Pancreas (tissue), 10 donors: ENCODE results near the gene ADCY7. TPM values are rescaled to one million over a fixed set of nuclear protein-coding genes. Genes with fewer than 3 reads are reported as not detected.

Experiments
- ATAC-seq, 4 donors: fragments of 200-7000 bp; cut with Tn5 transposase; one replicate each; pipeline versions ENCODE4 v1.8.0 to v1.9.1; 2020; ENCODE audit warnings: mild to moderate bottlenecking in 4 of 4, moderate library complexity in 4 of 4
- DNase-seq, 6 donors: peaks; one replicate each; pipeline ENCODE4 v3.0.0-alpha.2; 2020
- FAIRE-seq: peaks from 2 replicates; lab custom pipeline; 2012; peaks lifted over from hg19 to GRCh38; lab: Jason Lieb, UNC
- H3K27ac ChIP-seq, 4 donors: fragments of 200-600 bp; sonication (generic); 1 replicate in 3 of 4; 2 replicates in 1 of 4; pipeline versions ENCODE4 v1.5.0 to v1.8.0; 2020
- H3K27me3 ChIP-seq, 4 donors: fragments of 200-600 bp; one replicate each; pipeline ENCODE4 v1.8.0; 2021
- H3K36me3 ChIP-seq, 3 donors: fragments of 200-600 bp; sonication (generic) in 1 of 3; one replicate each; pipeline versions ENCODE4 v1.5.0 to v1.8.0; 2020 to 2021
- H3K4me1 ChIP-seq, 3 donors: fragments of 200-600 bp; one replicate each; pipeline ENCODE4 v1.8.0; 2021
- H3K4me3 ChIP-seq, 4 donors: fragments of 200-600 bp; sonication (generic) in 2 of 4; one replicate each; pipeline versions ENCODE4 v1.5.0 to v1.8.0; 2020 to 2021
- H3K9me3 ChIP-seq, 4 donors: fragments of 200-600 bp; one replicate each; pipeline ENCODE4 v1.8.0; 2021
- CTCF ChIP-seq, 4 donors: fragments of 200-600 bp; sonication (generic) in 3 of 4; IDR thresholded peaks; one replicate each; pipeline versions ENCODE4 v1.5.0 to v1.8.0; 2021; ENCODE audit warnings: antibody characterized with exemption in 4 of 4
- WGBS, 2 donors: extraction: QIAGEN DNeasy Blood & Tissue Kit; methylation state at CpG; one replicate each; pipeline ENCODE4 v1.1.7; 2013; 5-methylcytosine and 5-hydroxymethylcytosine counted together
- intact Hi-C, 3 donors: fragments of 100-400 bp; cut with DNase I; formaldehyde crosslinking; loops; one replicate each; pipeline versions ENCODE4 v1.11.1 to v1.14.2; 2022
- polyA plus RNA-seq, 2 donors: library from polyadenylated mRNA; stranded (reverse); fragments of 200-250 nt; gene quantifications; one replicate each; pipeline ENCODE4 v1.2.3, GENCODE V29; 2013
- total RNA-seq, 6 donors: library from RNA; stranded (reverse); fragmentation: NEBNext Ultra II Directional in 4 of 6; extraction: Animal tissue kit (Norgen Biotek cat#: 25700) in 4 of 6; gene quantifications; one replicate each; pipeline versions ENCODE4 v1.2.1 to v1.2.4, GENCODE V29; 2021 to 2023
- donor health status: healthy with polysubstance abuse.
- donor health status: DM: no; HTN: no; CAD: no; lungs with moderate emphysema.
- donor health status: DM: no; HTN: no; CAD: no.
- donor health status: control.
- donor health status: control.
- donor health status: Bipolar disorder and iron deficiency.
- donor health status: DM: yes; HTN: yes; CAD: no.
- donor health status: DM: no; HTN: no; CAD: no.
- donor health status: DM: no; HTN: no; CAD: no.
- donor health status: DM: yes; HTN: yes; CAD: no.

The ADCY7 gene
- total and polyA plus RNA-seq, 8 donors, result 1.9 to 21.1 (median 4.3) TPM

DNA sequence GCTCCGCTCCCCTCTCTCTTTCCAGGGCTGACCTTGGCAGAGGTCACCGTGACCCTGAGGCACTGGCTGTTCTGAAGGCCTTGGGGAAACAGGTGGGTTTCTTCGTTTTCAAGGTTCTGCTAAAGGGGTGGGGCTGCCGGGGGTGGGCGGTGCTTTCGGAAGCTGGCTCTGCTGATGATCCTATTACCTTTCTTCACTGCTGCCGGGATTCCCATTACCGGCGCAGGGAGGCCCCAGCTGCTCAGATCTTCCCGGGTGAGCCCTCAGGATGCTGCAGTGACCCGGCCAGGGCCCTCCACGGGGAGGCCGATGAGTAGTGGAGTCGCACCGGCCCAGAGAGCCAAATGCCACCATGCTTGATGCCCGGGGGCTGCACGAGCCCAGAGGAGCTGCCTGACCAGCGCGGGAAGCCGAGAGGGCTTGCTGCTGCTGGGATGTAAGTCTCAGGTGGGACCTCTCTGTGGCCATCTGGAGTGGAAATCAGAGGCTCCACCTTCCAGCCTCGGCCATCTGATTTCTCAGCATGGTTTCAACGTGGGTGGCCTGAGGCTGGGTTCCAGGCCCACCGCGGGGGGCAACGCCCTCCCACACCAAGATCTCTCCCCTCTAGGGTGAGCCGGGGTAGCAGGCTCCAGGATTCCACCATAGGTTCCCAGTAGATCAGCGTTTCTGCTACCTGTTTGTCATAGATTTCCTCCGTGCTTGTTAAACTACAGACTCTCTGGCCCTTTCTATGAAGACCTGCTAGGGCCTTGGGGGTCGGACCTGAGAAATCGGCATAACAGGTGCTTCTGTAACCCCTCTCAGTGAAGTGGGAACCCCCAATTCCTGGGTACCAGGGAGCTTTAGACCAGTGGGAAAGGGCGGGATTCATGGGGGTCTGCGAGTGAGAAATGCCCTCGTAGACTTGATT, 21.6 kb upstream of the ADCY7 start:
- intact Hi-C loops, result no loop called here
- H3K27ac ChIP-seq, result no peak overlapping the region

DNA sequence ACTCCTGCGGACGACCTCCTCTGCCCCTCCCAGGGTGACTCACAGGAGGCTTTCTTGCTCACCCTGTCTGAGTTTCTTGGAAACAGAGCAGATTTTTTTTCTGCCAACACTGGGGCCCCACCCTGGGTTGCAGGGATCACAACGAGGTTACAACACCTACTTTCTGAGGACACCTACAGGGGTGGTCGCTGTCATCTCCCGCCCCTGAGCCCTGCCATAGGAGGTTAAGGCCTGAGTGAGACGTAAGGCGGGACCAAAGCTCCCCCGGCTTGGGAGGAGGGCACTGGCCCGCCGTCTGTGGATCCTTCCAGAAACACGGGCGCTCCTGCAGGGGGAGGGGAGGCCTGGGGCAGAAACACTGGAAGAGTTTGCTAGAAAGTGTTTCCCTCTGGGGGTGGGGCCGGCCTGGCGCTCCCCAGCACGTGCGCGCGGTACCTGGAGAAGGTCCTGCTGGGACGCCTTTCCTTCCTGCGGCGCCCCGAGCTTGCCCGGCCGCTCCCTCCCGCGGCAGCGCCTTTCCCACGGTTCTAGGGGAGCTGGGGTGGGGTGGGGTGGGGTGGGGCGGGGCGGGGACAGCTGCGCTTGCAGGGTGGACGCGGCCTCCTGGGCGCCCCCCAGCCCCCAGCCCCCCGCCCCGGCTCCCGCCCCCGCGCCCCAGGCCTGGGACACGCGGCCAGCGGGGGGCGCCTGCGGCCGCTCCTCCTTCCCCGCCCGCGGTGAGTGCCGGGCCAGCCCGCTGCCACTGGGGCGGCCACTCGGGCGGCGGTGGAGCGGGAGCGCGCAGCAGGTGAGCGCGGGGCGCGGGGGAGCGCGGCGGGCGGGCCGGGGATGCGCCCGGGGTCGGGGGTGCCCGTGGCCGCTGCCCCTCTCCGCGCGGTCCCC, 20.7 kb upstream of the ADCY7 start:
- Histone ChIP-seq H3K4me3 (peak overlapping the region; percentile 40 to 77 (median 62)), H3K9me3 (no peaks in the 10 kb centered on the region), H3K4me1 (peaks cover 0 to 10% (median 0%) of the 10 kb centered on the region in 3 donors), H3K27ac (no peak overlapping the region), H3K36me3 (no peaks in the 10 kb centered on the region), H3K27me3 (no peaks in the 10 kb centered on the region)
- DNase-seq (peak in 5 of 6 donors; percentile 40 to 85 (median 55)), FAIRE-seq (no peak), ATAC-seq (peak; percentile 77 to 89 (median 82))
- WGBS, 2 donors, result 1 to 2% methylated on average over 36 to 72 of the region's 74 CpGs
- intact Hi-C loops, result no loop called here
- TF ChIP-seq CTCF (IDR thresholded peaks at IDR 0.05), result peak in 1 of 4 donors; percentile 12

More for the DNA sequence above, 21.6 kb upstream of the ADCY7 start:
- H3K36me3 ChIP-seq, result no peaks in the 10 kb centered on the region
- WGBS, 2 donors, result 38 to 46% methylated on average over 33 of the region's 33 CpGs
- no peak for TF ChIP-seq CTCF (IDR thresholded peaks at IDR 0.05)
- FAIRE-seq (no peak), ATAC-seq (no peak), DNase-seq (peak in 1 of 6 donors; percentile 55)
- H3K27me3 ChIP-seq, result no peaks in the 10 kb centered on the region
- H3K4me1 ChIP-seq, result peaks cover 0 to 10% (median 0%) of the 10 kb centered on the region in 3 donors
- H3K9me3 ChIP-seq, result no peaks in the 10 kb centered on the region
- H3K4me3 ChIP-seq, result peak overlapping the region in 3 of 4 donors; percentile 40 to 72 (median 51)

DNA sequence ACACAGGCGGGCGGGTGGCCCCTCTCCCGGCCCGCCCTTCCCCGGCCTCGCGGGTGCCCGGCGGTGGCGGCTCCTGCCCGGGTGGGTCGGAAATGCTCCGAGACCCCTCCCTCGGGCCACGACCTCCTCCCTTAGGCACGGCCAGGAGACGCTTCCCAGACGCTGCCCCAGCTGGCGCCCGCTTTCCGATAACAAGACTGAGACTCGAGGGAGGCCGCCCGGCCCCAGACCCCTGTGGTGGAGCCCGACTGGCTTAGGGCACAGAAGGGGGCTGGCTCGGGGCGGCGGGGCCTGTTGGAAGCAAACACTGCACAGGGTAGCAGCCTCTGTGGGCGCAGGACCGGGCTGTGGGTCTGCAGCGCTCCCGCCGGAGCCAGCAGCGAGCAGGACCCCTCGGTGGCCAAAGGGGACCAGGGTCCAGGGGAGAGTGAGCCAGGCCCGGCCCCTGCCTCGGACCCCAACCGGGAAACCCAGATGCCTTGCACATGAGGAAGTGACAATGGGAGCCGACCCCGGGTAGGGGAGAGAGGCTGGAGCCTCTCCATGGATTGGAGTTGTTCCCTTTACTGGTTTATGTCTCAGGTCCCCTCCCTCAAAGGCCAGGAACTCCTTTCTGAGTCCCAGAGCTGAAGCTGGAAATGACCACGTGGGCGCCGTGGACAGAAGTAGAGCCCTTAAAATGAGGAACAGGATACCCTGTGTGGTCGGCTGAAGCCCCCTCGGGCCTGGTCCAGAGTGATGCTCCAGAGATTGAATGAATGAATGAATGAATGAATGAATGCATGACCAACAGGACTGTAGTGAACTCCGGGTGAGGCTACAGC, 19.8 kb upstream of the ADCY7 start:
- H3K4me1 ChIP-seq, result peaks cover 0 to 10% (median 0%) of the 10 kb centered on the region in 3 donors
- WGBS, 2 donors, result 22 to 28% methylated on average over 34 to 46 of the region's 46 CpGs
- FAIRE-seq, result no peak
- ATAC-seq, result peak in 2 of 4 donors; percentile 2 to 19
- H3K9me3 ChIP-seq, result no peaks in the 10 kb centered on the region
- peak in 3 of 6 donors; percentile 48 to 83 (median 70) for DNase-seq
- H3K4me3 ChIP-seq, result peak overlapping the region; percentile 40 to 77 (median 62)
- intact Hi-C loops, result no loop called here
- H3K36me3 ChIP-seq, result no peaks in the 10 kb centered on the region
- no peak overlapping the region for H3K27ac ChIP-seq
- H3K27me3 ChIP-seq, result no peaks in the 10 kb centered on the region
- no peak for TF ChIP-seq CTCF (IDR thresholded peaks at IDR 0.05)

DNA sequence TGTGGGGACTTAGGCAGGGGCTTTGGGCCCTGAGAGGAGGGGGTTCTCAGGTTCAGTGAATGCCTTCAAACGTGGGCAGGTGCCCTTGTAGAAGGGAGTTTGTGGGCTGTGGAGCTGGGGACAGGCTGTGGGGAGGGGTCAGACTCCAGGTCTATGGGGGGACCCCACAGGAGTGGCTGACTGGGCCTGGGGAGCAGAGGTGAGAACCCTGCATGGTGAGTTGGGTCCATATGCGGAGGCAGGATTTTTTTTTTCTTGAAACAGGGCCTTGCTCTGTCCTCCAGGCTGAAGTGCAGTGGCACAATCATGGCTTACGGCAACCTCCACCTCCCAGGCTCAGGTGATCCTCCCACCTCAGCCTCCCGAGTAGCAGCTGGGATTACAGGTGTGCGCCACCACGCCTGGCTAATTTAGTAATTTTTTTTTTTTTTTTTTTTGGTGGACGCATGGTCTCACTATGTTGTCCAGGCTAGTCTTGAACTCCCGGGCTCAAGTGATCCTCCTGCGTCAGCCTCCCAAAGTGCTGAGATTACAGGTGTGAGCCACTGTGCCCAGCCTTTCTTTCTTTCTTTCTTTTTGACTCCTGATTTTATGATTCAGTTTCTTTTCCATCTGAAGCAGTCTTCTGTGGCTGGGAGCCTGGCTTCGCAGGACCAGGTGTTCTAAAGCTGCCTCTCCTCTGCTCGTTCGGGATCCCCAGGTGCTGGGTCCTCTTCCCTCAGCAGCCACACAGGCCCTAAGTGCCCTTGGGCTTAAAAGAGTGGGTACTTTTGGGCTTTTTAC, 19.0 kb upstream of the ADCY7 start:
- DNase-seq, result peak in 1 of 6 donors; percentile 45
- Histone ChIP-seq H3K4me1 (peaks cover 0 to 10% (median 0%) of the 10 kb centered on the region in 3 donors), H3K36me3 (no peaks in the 10 kb centered on the region), H3K9me3 (no peaks in the 10 kb centered on the region), H3K27ac (no peak overlapping the region), H3K27me3 (no peaks in the 10 kb centered on the region), H3K4me3 (no peak overlapping the region)
- intact Hi-C loops, result no loop called here
- TF ChIP-seq CTCF (IDR thresholded peaks at IDR 0.05), result no peak
- FAIRE-seq, result no peak
- 86 to 91% methylated on average over 11 to 12 of the region's 12 CpGs for WGBS, 2 donors
- no peak for ATAC-seq
